Keratinocyte (primary cell): ENCODE measurements around the gene BTBD17.

Experiments
- EZH2 ChIP-seq: IDR thresholded peaks from one replicate; pipeline ENCODE4 v1.6.1; 2012; ENCODE audit warnings: inconsistent platforms, mild to moderate bottlenecking, low read length, moderate library complexity
- TF ChIP-seq, protein P1 (sequence below), 3 experiments: IDR thresholded peaks in 1 of 3; conservative IDR thresholded peaks in 1 of 3; optimal IDR thresholded peaks in 1 of 3; 2 replicates in 2 of 3; 3 replicates in 1 of 3; pipeline versions ENCODE3 to v1.5.1; 2011; ENCODE audit warnings: low read length in 3 of 3, mild to moderate bottlenecking in 3 of 3, moderate library complexity in 2 of 3, control low read depth in 1 of 3, inconsistent platforms in 1 of 3; ENCODE audit not compliant: insufficient read depth in 2 of 3; ENCODE audit errors: extremely low read depth in 1 of 3

DNA sequence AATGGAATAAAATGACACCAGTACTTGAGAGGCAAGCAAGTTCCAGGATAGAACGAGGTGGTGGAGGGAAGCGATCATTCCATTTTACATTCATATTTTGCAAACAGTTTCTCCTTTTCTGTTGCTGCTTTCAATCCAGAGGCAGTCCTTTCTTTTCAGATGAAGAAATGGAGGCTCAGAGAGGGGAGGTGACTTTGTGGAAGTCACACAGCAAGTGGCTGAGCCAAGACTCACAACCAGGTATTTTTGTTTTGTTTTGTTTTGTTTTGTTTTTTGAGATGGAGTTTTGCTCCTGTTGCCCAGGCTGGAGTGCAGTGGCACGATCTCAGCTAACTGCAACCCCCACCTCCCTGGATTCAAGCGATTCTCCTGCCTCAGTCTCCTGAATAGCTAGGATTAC lies 34.9 kb upstream of the BTBD17 start:
- TF ChIP-seq, protein P1, sequence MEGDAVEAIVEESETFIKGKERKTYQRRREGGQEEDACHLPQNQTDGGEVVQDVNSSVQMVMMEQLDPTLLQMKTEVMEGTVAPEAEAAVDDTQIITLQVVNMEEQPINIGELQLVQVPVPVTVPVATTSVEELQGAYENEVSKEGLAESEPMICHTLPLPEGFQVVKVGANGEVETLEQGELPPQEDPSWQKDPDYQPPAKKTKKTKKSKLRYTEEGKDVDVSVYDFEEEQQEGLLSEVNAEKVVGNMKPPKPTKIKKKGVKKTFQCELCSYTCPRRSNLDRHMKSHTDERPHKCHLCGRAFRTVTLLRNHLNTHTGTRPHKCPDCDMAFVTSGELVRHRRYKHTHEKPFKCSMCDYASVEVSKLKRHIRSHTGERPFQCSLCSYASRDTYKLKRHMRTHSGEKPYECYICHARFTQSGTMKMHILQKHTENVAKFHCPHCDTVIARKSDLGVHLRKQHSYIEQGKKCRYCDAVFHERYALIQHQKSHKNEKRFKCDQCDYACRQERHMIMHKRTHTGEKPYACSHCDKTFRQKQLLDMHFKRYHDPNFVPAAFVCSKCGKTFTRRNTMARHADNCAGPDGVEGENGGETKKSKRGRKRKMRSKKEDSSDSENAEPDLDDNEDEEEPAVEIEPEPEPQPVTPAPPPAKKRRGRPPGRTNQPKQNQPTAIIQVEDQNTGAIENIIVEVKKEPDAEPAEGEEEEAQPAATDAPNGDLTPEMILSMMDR (optimal IDR thresholded peaks at IDR 0.05 in 1 of 3, IDR thresholded peaks at IDR 0.05 in 1 of 3, conservative IDR thresholded peaks at IDR 0.05 in 1 of 3; ENCODE audit: extremely low read depth in 1 of 3, insufficient read depth in 2 of 3, low read length in 3 of 3): no peak
- TF ChIP-seq EZH2: no peak
